ENCODE results near the gene SPRYD3. TPM values are rescaled to one million over a fixed set of nuclear protein-coding genes. Genes with fewer than 3 reads are reported as not detected.
A peak's percentile ranks its signal among the peaks of the same experiment; 100 is the strongest.

Gene SPRYD3
- total RNA-seq, 1 donor from 2014 or later = 13.9 TPM

- Mint-ChIP-seq H3K9me3 (ENCODE audit: unreplicated experiment) (peaks cover 7% of the 10 kb centered on the region), H3K27ac (ENCODE audit: unreplicated experiment) (no peak overlapping the region)
Measured at GRCh38 chr12:53055471-53056266, 23.5 kb downstream of the SPRYD3 start.

GRCh38 chr12:53054112-53054878 lies 24.9 kb downstream of the SPRYD3 start:
- peak overlapping the region; percentile 94 for H3K4me3 Mint-ChIP-seq (ENCODE audit: unreplicated experiment)
- peaks cover 7% of the 10 kb centered on the region for H3K9me3 Mint-ChIP-seq (ENCODE audit: unreplicated experiment)
- no peaks in the 10 kb centered on the region for H3K36me3 Mint-ChIP-seq (ENCODE audit: unreplicated experiment)
- peak overlapping the region; percentile 17 for H3K27ac Mint-ChIP-seq (ENCODE audit: unreplicated experiment)
- TF ChIP-seq CTCF (IDR thresholded peaks at IDR 0.05; ENCODE audit: partially characterized antibody, unreplicated experiment) = no peak
- H3K4me1 Mint-ChIP-seq (ENCODE audit: low read depth, unreplicated experiment) = peaks cover 10% of the 10 kb centered on the region
- H3K27me3 Mint-ChIP-seq (ENCODE audit: unreplicated experiment) = peaks cover 20% of the 10 kb centered on the region
- peak; percentile 94 for DNase-seq

More at GRCh38 chr12:53055471-53056266, 23.5 kb downstream of the SPRYD3 start:
- Mint-ChIP-seq H3K27me3 (ENCODE audit: unreplicated experiment) (peaks cover 15% of the 10 kb centered on the region), H3K4me3 (ENCODE audit: unreplicated experiment) (no peak overlapping the region), H3K36me3 (ENCODE audit: unreplicated experiment) (no peaks in the 10 kb centered on the region), H3K4me1 (ENCODE audit: low read depth, unreplicated experiment) (peaks cover 8% of the 10 kb centered on the region)
- no peak for DNase-seq
- no peak for TF ChIP-seq CTCF (IDR thresholded peaks at IDR 0.05; ENCODE audit: partially characterized antibody, unreplicated experiment)

GRCh38 chr12:53053218-53054111 lies 25.7 kb downstream of the SPRYD3 start:
- Mint-ChIP-seq H3K4me3 (ENCODE audit: unreplicated experiment) (peak overlapping the region; percentile 94), H3K36me3 (ENCODE audit: unreplicated experiment) (no peaks in the 10 kb centered on the region), H3K4me1 (ENCODE audit: low read depth, unreplicated experiment) (peaks cover 14% of the 10 kb centered on the region), H3K9me3 (ENCODE audit: unreplicated experiment) (peaks cover 7% of the 10 kb centered on the region), H3K27ac (ENCODE audit: unreplicated experiment) (peak overlapping the region; percentile 17), H3K27me3 (ENCODE audit: unreplicated experiment) (peaks cover 21% of the 10 kb centered on the region)
- peak; percentile 46 for TF ChIP-seq CTCF (IDR thresholded peaks at IDR 0.05; ENCODE audit: partially characterized antibody, unreplicated experiment)
- DNase-seq = peak; percentile 44

- no peak overlapping the region for H3K27ac Mint-ChIP-seq (ENCODE audit: unreplicated experiment)
- no peak overlapping the region for H3K4me3 Mint-ChIP-seq (ENCODE audit: unreplicated experiment)
- H3K9me3 Mint-ChIP-seq (ENCODE audit: unreplicated experiment) = peaks cover 7% of the 10 kb centered on the region
- no peak for DNase-seq
- peaks cover 21% of the 10 kb centered on the region for H3K27me3 Mint-ChIP-seq (ENCODE audit: unreplicated experiment)
- H3K4me1 Mint-ChIP-seq (ENCODE audit: low read depth, unreplicated experiment) = peaks cover 17% of the 10 kb centered on the region
- H3K36me3 Mint-ChIP-seq (ENCODE audit: unreplicated experiment) = no peaks in the 10 kb centered on the region
- no peak for TF ChIP-seq CTCF (IDR thresholded peaks at IDR 0.05; ENCODE audit: partially characterized antibody, unreplicated experiment)
Measured at GRCh38 chr12:53052419-53053217, 26.6 kb downstream of the SPRYD3 start.

Measured in glutamatergic neuron (in vitro differentiated cells).